Small intestine (tissue), 7 donors: Measurements from ENCODE around the gene PIAS4. TPM values are rescaled to one million over a fixed set of nuclear protein-coding genes. Genes with fewer than 3 reads are reported as not detected.
"Not testable (repeated sequence)": the region's sequence is repeated elsewhere in the genome, so short reads cannot be mapped to it uniquely, and the experiment has no call there.

Experiments
- DNase-seq, 2 donors: peaks; one replicate each; pipeline versions ENCODE4 v3.0.0 to v3.0.0-alpha.2; 2013
- FAIRE-seq: peaks from 2 replicates; lab custom pipeline; 2012; peaks lifted over from hg19 to GRCh38; lab: Jason Lieb, UNC
- H3K27ac ChIP-seq, 3 donors: one replicate each; pipeline ENCODE4 v1.5.1; 2013; ENCODE audit warnings: low read length in 2 of 3, mild to moderate bottlenecking in 2 of 3, control low read depth in 1 of 3, inconsistent platforms in 1 of 3, low read depth in 1 of 3, moderate library complexity in 1 of 3
- H3K27me3 ChIP-seq, 3 donors: one replicate each; pipeline ENCODE4 v1.6.1; 2013; ENCODE audit warnings: low read length in 3 of 3, inconsistent platforms in 1 of 3; ENCODE audit not compliant: control insufficient read depth in 3 of 3, insufficient read depth in 3 of 3
- H3K36me3 ChIP-seq, 3 donors: one replicate each; pipeline ENCODE4 v1.6.1; 2013; ENCODE audit warnings: low read length in 3 of 3, inconsistent platforms in 1 of 3, low read depth in 1 of 3, mild to moderate bottlenecking in 1 of 3, moderate library complexity in 1 of 3; ENCODE audit not compliant: control insufficient read depth in 3 of 3, insufficient read depth in 2 of 3
- H3K4me1 ChIP-seq, 3 donors: one replicate each; pipeline ENCODE4 v1.6.1; 2013; ENCODE audit warnings: low read length in 2 of 3, inconsistent platforms in 1 of 3, low read depth in 1 of 3, mild to moderate bottlenecking in 1 of 3, moderate library complexity in 1 of 3; ENCODE audit not compliant: control insufficient read depth in 3 of 3, insufficient read depth in 2 of 3
- H3K4me3 ChIP-seq, 3 donors: one replicate each; pipeline ENCODE4 v1.5.1; 2013; ENCODE audit warnings: low read length in 3 of 3, control low read depth in 1 of 3, inconsistent platforms in 1 of 3, low read depth in 1 of 3, mild to moderate bottlenecking in 1 of 3, moderate library complexity in 1 of 3
- H3K9me3 ChIP-seq, 2 donors: one replicate each; pipeline ENCODE4 v1.6.1; 2013; ENCODE audit warnings: low read depth in 1 of 2, low read length in 1 of 2; ENCODE audit not compliant: control insufficient read depth in 2 of 2, insufficient read depth in 1 of 2
- WGBS, 3 donors: extraction: QIAGEN DNeasy Blood & Tissue Kit; methylation state at CpG; one replicate each; pipeline ENCODE4 v1.1.7; 2013; 5-methylcytosine and 5-hydroxymethylcytosine counted together
- polyA plus RNA-seq, 4 donors: library from polyadenylated mRNA; stranded (reverse) in 3 of 4; unstranded in 1 of 4; fragments of 200-250 nt in 3 of 4; fragments of 120-200 nt in 1 of 4; gene quantifications; one replicate each; pipeline versions ENCODE4 v1.2.1 to v1.2.3, GENCODE V29; 2013
- donor health status: healthy with polysubstance abuse.
- donor health status: control.
- donor health status: control.
- donor health status: Bipolar disorder and iron deficiency.
- donor health status: healthy.

Gene PIAS4
- polyA plus RNA-seq, 4 donors = 10.8 to 30.4 (median 13.1) TPM

- peak; percentile 82 to 96 for DNase-seq
- 24 to 62% (median 33%) methylated on average over 25 to 30 of the region's 30 CpGs for WGBS, 3 donors
- Histone ChIP-seq H3K9me3 (no peaks in the 10 kb centered on the region), H3K4me1 (peaks cover 7 to 43% (median 8%) of the 10 kb centered on the region in 3 donors), H3K27ac (peak overlapping the region; percentile 71 to 91 (median 76)), H3K4me3 (peak overlapping the region in 1 of 3 donors; percentile 37), H3K36me3 (peaks cover 15 to 82% (median 22%) of the 10 kb centered on the region in 3 donors), H3K27me3 (no peaks in the 10 kb centered on the region)
- no peak for FAIRE-seq
These were observed 41.2 kb upstream of the PIAS4 start for GRCh38 chr19:3966051-3967017.

- not testable (repeated sequence) for FAIRE-seq, H3K9me3 ChIP-seq, DNase-seq, H3K27me3 ChIP-seq, H3K4me3 ChIP-seq
- WGBS, 3 donors = 84 to 92% (median 90%) methylated on average over 12 of the region's 12 CpGs
- peaks cover 9 to 72% (median 18%) of the 10 kb centered on the region in 3 donors for H3K36me3 ChIP-seq
- H3K27ac ChIP-seq = peak overlapping the region; percentile 5 to 90 (median 87)
- H3K4me1 ChIP-seq = peaks cover 7 to 47% (median 8%) of the 10 kb centered on the region in 3 donors
These were observed 39.6 kb upstream of the PIAS4 start for GRCh38 chr19:3967983-3968382.

- Histone ChIP-seq H3K9me3 (no peaks in the 10 kb centered on the region), H3K36me3 (peaks cover 9 to 64% (median 14%) of the 10 kb centered on the region in 3 donors), H3K27ac (peak overlapping the region; percentile 5 to 90 (median 87)), H3K27me3 (no peaks in the 10 kb centered on the region), H3K4me3 (no peak overlapping the region), H3K4me1 (peaks cover 7 to 47% (median 8%) of the 10 kb centered on the region in 3 donors)
- FAIRE-seq (no peak), DNase-seq (peak; percentile 66 to 81)
- WGBS, 3 donors = 36 to 56% (median 55%) methylated on average over 9 of the region's 9 CpGs
These were observed 38.7 kb upstream of the PIAS4 start for GRCh38 chr19:3968556-3969434.

GRCh38 chr19:3969435-3970312 lies 37.9 kb upstream of the PIAS4 start:
- peak in 1 of 2 donors; percentile 19 for DNase-seq
- peak overlapping the region; percentile 6 to 90 (median 87) for H3K27ac ChIP-seq

GRCh38 chr19:3970313-3970807 lies 37.2 kb upstream of the PIAS4 start:
- Histone ChIP-seq H3K4me1 (peaks cover 7 to 47% (median 8%) of the 10 kb centered on the region in 3 donors), H3K4me3 (peak overlapping the region; percentile 86 to 96 (median 95)), H3K9me3 (no peaks in the 10 kb centered on the region), H3K36me3 (peaks cover 1 to 54% (median 6%) of the 10 kb centered on the region in 3 donors), H3K27ac (peak overlapping the region; percentile 87 to 92 (median 90)), H3K27me3 (no peaks in the 10 kb centered on the region)
- DNase-seq (no peak), FAIRE-seq (no peak)
- WGBS, 3 donors = 0 to 2% (median 1%) methylated on average over 21 to 22 of the region's 22 CpGs

More at GRCh38 chr19:3969435-3970312, 37.9 kb upstream of the PIAS4 start:
- Histone ChIP-seq H3K36me3 (peaks cover 2 to 56% (median 8%) of the 10 kb centered on the region in 3 donors), H3K4me3 (peak overlapping the region in 2 of 3 donors; percentile 86 to 95), H3K4me1 (peaks cover 7 to 47% (median 8%) of the 10 kb centered on the region in 3 donors), H3K27me3 (no peaks in the 10 kb centered on the region), H3K9me3 (no peaks in the 10 kb centered on the region)
- WGBS, 3 donors = 31 to 46% (median 42%) methylated on average over 23 of the region's 23 CpGs
- no peak for FAIRE-seq

GRCh38 chr19:3970808-3971598 lies 36.5 kb upstream of the PIAS4 start, which contains the start of gene DAPK3:
DAPK3 (minus strand) TSS chr19:3971099; CDS start chr19:3969735, 1,364 bp downstream.
- 0 to 1% (median 1%) methylated on average over 45 to 73 of the region's 73 CpGs for WGBS, 3 donors
- FAIRE-seq (no peak), DNase-seq (peak; percentile 98)
- Histone ChIP-seq H3K36me3 (peaks cover 7 to 54% (median 11%) of the 10 kb centered on the region in 3 donors), H3K4me3 (peak within 1 kb of the TSS; percentile 86 to 96 (median 95)), H3K27ac (peak within 1 kb of the TSS; percentile 87 to 92 (median 90)), H3K4me1 (peaks cover 7 to 42% (median 8%) of the 10 kb centered on the region in 3 donors), H3K27me3 (no peaks in the 10 kb centered on the region), H3K9me3 (no peaks in the 10 kb centered on the region)

GRCh38 chr19:3975144-3975543 lies 32.4 kb upstream of the PIAS4 start:
- H3K4me3 ChIP-seq = no peak overlapping the region
- DNase-seq (no peak), FAIRE-seq (no peak)
- peaks cover 0 to 5% (median 0%) of the 10 kb centered on the region in 3 donors for H3K4me1 ChIP-seq
- no peak overlapping the region for H3K27ac ChIP-seq
- 77 to 84% (median 80%) methylated on average over 8 of the region's 8 CpGs for WGBS, 3 donors
- no peaks in the 10 kb centered on the region for H3K27me3 ChIP-seq
- no peaks in the 10 kb centered on the region for H3K9me3 ChIP-seq
- H3K36me3 ChIP-seq = peaks cover 37 to 60% (median 42%) of the 10 kb centered on the region in 3 donors
